GM12878 (cell line): ENCODE results near the gene HAUS7. TPM values are rescaled to one million over a fixed set of nuclear protein-coding genes. Genes with fewer than 3 reads are reported as not detected.

Source experiments
- ATAC-seq: fragments of 200-7000 bp; cut with Tn5 transposase; 3 replicates; pipeline ENCODE4 v1.9.1; 2020; ENCODE audit warnings: mild to moderate bottlenecking, moderate library complexity
- BruUV-seq: library from RNA; stranded (reverse); fragments of 400-500 nt; replicated peaks from 2 replicates; lab custom pipeline; 2021; lab: Mats Ljungman, UMichigan
- CTCF ChIA-PET: fragments of 300-600 bp; sonication (Branson Sonifier 250); formaldehyde crosslinking; extraction: SDS; loops from one replicate; lab custom pipeline; 2021; ENCODE audit warnings: inconsistent platforms; lab: Yijun Ruan, JAX
- POLR2A ChIA-PET: fragments of 350-600 bp; formaldehyde crosslinking; extraction: SDS; loops from one replicate; lab custom pipeline; 2021; ENCODE audit warnings: inconsistent platforms; lab: Charles Lee
- RAD21 ChIA-PET: fragments of 300-600 bp; sonication (Branson Sonifier 250); formaldehyde crosslinking; loops from one replicate; lab custom pipeline; 2023; ENCODE audit warnings: antibody characterized with exemption; ENCODE audit not compliant: unreplicated experiment; lab: Charles Lee
- SMC1A ChIA-PET: fragments of 300-600 bp; sonication (Branson Sonifier 250); formaldehyde crosslinking; loops from one replicate; lab custom pipeline; 2023; ENCODE audit not compliant: unreplicated experiment, uncharacterized antibody; lab: Charles Lee
- DNase-seq: peaks from one replicate; pipeline ENCODE4 v3.0.0-alpha.2; 2011; ENCODE audit warnings: low read depth, low spot score
- FAIRE-seq: peaks from 3 replicates; lab custom pipeline; 2011; peaks lifted over from hg19 to GRCh38; lab: Jason Lieb, UNC
- H2AFZ ChIP-seq: 2 replicates; pipeline ENCODE4 v1.6.0; 2011; ENCODE audit warnings: low read depth, low read length, control low read depth; ENCODE audit not compliant: control insufficient read depth
- H3K27ac ChIP-seq: 2 replicates; pipeline ENCODE4 v1.5.1; 2011; ENCODE audit warnings: control low read depth; ENCODE audit not compliant: control insufficient read depth, insufficient read depth
- H3K27me3 ChIP-seq, 2 experiments: replicated peaks in 1 of 2; 2 replicates each; pipeline versions ENCODE4 v1.6.0 to v1.6.1; 2011; ENCODE audit warnings: low read length in 1 of 2; ENCODE audit not compliant: control insufficient read depth in 2 of 2, insufficient read depth in 2 of 2
- H3K36me3 ChIP-seq, 2 experiments: 2 replicates each; pipeline ENCODE4 v1.5.1; 2011; ENCODE audit warnings: low read length in 1 of 2; ENCODE audit not compliant: control insufficient read depth in 2 of 2, insufficient read depth in 2 of 2
- H3K4me1 ChIP-seq: 2 replicates; pipeline ENCODE4 v1.6.1; 2011; ENCODE audit warnings: mild to moderate bottlenecking, low read length, moderate library complexity, mixed read lengths; ENCODE audit not compliant: control insufficient read depth, insufficient read depth
- H3K4me2 ChIP-seq: 2 replicates; pipeline ENCODE4 v1.6.0; 2011; ENCODE audit warnings: control low read depth; ENCODE audit not compliant: control insufficient read depth, insufficient read depth
- H3K4me3 ChIP-seq: fragments of 200-600 bp; sonication (generic); 2 replicates; pipeline ENCODE4 v1.5.1; 2016
- H3K79me2 ChIP-seq: 2 replicates; pipeline ENCODE4 v1.6.0; 2011; ENCODE audit warnings: low read length; ENCODE audit not compliant: control insufficient read depth, insufficient read depth
- H3K9ac ChIP-seq: 2 replicates; pipeline ENCODE4 v1.8.0; 2011; ENCODE audit warnings: low read length, control low read depth, mixed read lengths; ENCODE audit not compliant: control insufficient read depth, insufficient read depth
- H3K9me3 ChIP-seq: replicated peaks from 3 replicates; pipeline ENCODE4 v1.5.1; 2011; ENCODE audit warnings: mild to moderate bottlenecking, low read length; ENCODE audit not compliant: control insufficient read depth, insufficient read depth
- H4K20me1 ChIP-seq: 2 replicates; pipeline ENCODE4 v1.6.0; 2011; ENCODE audit not compliant: control insufficient read depth, insufficient read depth
- ATF7 ChIP-seq: fragments of 450-650 bp; IDR thresholded peaks from 2 replicates; pipeline ENCODE4 v1.6.1; 2016; ENCODE audit warnings: low read depth, mild to moderate bottlenecking
- BHLHE40 ChIP-seq, 2 experiments: fragments of 450-650 bp in 1 of 2; IDR thresholded peaks; 2 replicates each; pipeline ENCODE4 v1.6.1; 2011 to 2017; ENCODE audit warnings: low read depth in 2 of 2, borderline replicate concordance in 1 of 2, improper control_type of control experiment in 1 of 2, low read length in 1 of 2, mild to moderate bottlenecking in 1 of 2
- BRCA1 ChIP-seq: IDR thresholded peaks from 2 replicates; pipeline ENCODE4 v1.6.1; 2011; ENCODE audit warnings: low read depth, low read length, improper control_type of control experiment
- CHD1 ChIP-seq: IDR thresholded peaks from 2 replicates; pipeline ENCODE4 v1.6.1; 2012; ENCODE audit warnings: low read depth, low read length, improper control_type of control experiment
- EP300 ChIP-seq, 2 experiments: fragments of 150-350 bp in 1 of 2; IDR thresholded peaks; 2 replicates each; pipeline ENCODE4 v1.6.1; 2011 to 2012; ENCODE audit warnings: low read depth in 2 of 2, low read length in 2 of 2, borderline replicate concordance in 1 of 2, improper control_type of control experiment in 1 of 2, inconsistent platforms in 1 of 2; ENCODE audit not compliant: control insufficient read depth in 1 of 2
- GABPA ChIP-seq: IDR thresholded peaks from 2 replicates; pipeline ENCODE4 v1.6.1; 2014; ENCODE audit warnings: antibody characterized with exemption, low read depth, mild to moderate bottlenecking, inconsistent platforms
- JUNB ChIP-seq: IDR thresholded peaks from 2 replicates; pipeline ENCODE4 v1.6.1; 2016; ENCODE audit warnings: antibody characterized with exemption, mild to moderate bottlenecking
- MEF2B ChIP-seq: fragments of 450-650 bp; IDR thresholded peaks from 2 replicates; pipeline ENCODE4 v1.6.1; 2018; ENCODE audit warnings: mild to moderate bottlenecking, moderate library complexity; ENCODE audit not compliant: partially characterized antibody, poor library complexity, severe bottlenecking
- MTA2 ChIP-seq: fragments of 450-650 bp; IDR thresholded peaks from 2 replicates; pipeline ENCODE4 v1.6.1; 2016; ENCODE audit warnings: low read depth, mild to moderate bottlenecking, moderate library complexity
- NR2F1 ChIP-seq: fragments of 450-650 bp; conservative IDR thresholded peaks from 2 replicates; pipeline ENCODE4 v1.6.1; 2017; ENCODE audit warnings: mild to moderate bottlenecking
- PAX8 ChIP-seq: fragments of 450-650 bp; IDR thresholded peaks from 2 replicates; pipeline ENCODE4 v1.6.1; 2017; ENCODE audit warnings: mild to moderate bottlenecking, moderate library complexity
- RELA ChIP-seq: fragments of 450-650 bp; IDR thresholded peaks from 2 replicates; pipeline ENCODE4 v1.8.0; 2014; ENCODE audit warnings: borderline replicate concordance; ENCODE audit not compliant: partially characterized antibody
- RFX5 ChIP-seq: IDR thresholded peaks from 2 replicates; pipeline ENCODE4 v1.6.1; 2011; ENCODE audit warnings: low read depth, low read length, improper control_type of control experiment
- WGBS: methylation state at CpG from one replicate; pipeline ENCODE4 v1.1.6; 2016; ENCODE audit warnings: low lambda C conversion rate; ENCODE audit not compliant: insufficient replicate concordance, insufficient coverage; ENCODE audit errors: missing lambda C conversion rate; 5-methylcytosine and 5-hydroxymethylcytosine counted together
- in situ Hi-C: fragments of 300-500 bp; cut with MboI; formaldehyde crosslinking; loops from 9 replicates; pipeline ENCODE4 v1.14.3; 2018; ENCODE audit warnings: mixed read lengths
- intact Hi-C: fragments of 100-400 bp; cut with micrococcal nuclease; formaldehyde crosslinking; loops from one replicate; pipeline ENCODE4 v1.14.2; 2022; ENCODE audit not compliant: unreplicated experiment
- polyA plus RNA-seq, 11 experiments: library from polyadenylated mRNA; depleted of rRNA in 4 of 11; unstranded in 6 of 11; stranded (reverse) in 5 of 11; fragments of >200 nt; fragmentation: Nextera tagmentation in 4 of 11; fragmentation: Illumina TruSeq in 1 of 11; extraction: Ambion mirVana in 4 of 11; extraction: Trizol in 1 of 11; gene quantifications; 1 replicate in 1 of 11; 2 replicates in 10 of 11; pipeline versions ENCODE4 v1.2.1 to v1.2.3, GENCODE V29; 2011 to 2016; ENCODE audit warnings: inconsistent platforms in 2 of 11, missing spikeins in 2 of 11, low read depth in 1 of 11
- total RNA-seq, 4 experiments: library from RNA; depleted of rRNA in 3 of 4; stranded (reverse); fragments of >200 nt in 3 of 4; fragmentation: Illumina TruSeq in 1 of 4; extraction: Trizol in 1 of 4; gene quantifications; 2 replicates each; pipeline versions ENCODE4 v1.2.1 to v1.2.3, GENCODE V29; 2013 to 2021
- TF ChIP-seq, protein P1 (sequence below): fragments of 450-650 bp; IDR thresholded peaks from 2 replicates; pipeline ENCODE4 v1.6.1; 2018; ENCODE audit warnings: mild to moderate bottlenecking, low read depth, moderate library complexity; ENCODE audit not compliant: partially characterized antibody

HAUS7 gene
- total and polyA plus RNA-seq, 10 of the 15 experiments (the other 5 are each of a cell fraction or from before 2014, with no cell fraction given): 6.7 to 63.3 (median 24.1) TPM

- intact Hi-C loops (no loop called here), in situ Hi-C loops (no loop called here)
- Histone ChIP-seq H2AFZ (no peak overlapping the region), H3K27me3 (no peaks in the 10 kb centered on the region; a peak in 1 of 4 replicates), H3K79me2 (peaks cover 6% of the 10 kb centered on the region), H3K4me1 (no peaks in the 10 kb centered on the region), H4K20me1 (no peaks in the 10 kb centered on the region), H3K27ac (no peak overlapping the region), H3K9me3 (no peaks in the 10 kb centered on the region), H3K36me3 (no peaks in the 10 kb centered on the region; a peak in 2 of 4 replicates), H3K4me2 (no peak overlapping the region), H3K9ac (no peak overlapping the region), H3K4me3 (no peak overlapping the region)
- ChIA-PET RAD21 (no interaction called here), CTCF (interaction anchor here (0.9 to 2.0 kb wide), 3 partner anchors 12 to 195 kb away, joined by 3 to 5 read pairs (median 3); no protein-coding TSS in a partner anchor), POLR2A (no interaction called here), SMC1A (interaction anchor here (0.6 kb wide), 1 partner anchor 380 kb away, joined by 3 read pairs; no protein-coding TSS in a partner anchor)
- 42% methylated on average over 10 of the region's 10 CpGs for WGBS
- BruUV-seq: no TSS peak
- ATAC-seq (no peak), FAIRE-seq (no peak), DNase-seq (no peak)
- TF ChIP-seq JUNB: no peak
- TF ChIP-seq, protein P1, sequence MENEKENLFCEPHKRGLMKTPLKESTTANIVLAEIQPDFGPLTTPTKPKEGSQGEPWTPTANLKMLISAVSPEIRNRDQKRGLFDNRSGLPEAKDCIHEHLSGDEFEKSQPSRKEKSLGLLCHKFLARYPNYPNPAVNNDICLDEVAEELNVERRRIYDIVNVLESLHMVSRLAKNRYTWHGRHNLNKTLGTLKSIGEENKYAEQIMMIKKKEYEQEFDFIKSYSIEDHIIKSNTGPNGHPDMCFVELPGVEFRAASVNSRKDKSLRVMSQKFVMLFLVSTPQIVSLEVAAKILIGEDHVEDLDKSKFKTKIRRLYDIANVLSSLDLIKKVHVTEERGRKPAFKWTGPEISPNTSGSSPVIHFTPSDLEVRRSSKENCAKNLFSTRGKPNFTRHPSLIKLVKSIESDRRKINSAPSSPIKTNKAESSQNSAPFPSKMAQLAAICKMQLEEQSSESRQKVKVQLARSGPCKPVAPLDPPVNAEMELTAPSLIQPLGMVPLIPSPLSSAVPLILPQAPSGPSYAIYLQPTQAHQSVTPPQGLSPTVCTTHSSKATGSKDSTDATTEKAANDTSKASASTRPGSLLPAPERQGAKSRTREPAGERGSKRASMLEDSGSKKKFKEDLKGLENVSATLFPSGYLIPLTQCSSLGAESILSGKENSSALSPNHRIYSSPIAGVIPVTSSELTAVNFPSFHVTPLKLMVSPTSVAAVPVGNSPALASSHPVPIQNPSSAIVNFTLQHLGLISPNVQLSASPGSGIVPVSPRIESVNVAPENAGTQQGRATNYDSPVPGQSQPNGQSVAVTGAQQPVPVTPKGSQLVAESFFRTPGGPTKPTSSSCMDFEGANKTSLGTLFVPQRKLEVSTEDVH: no peak
- TF ChIP-seq NR2F1: no peak
- TF ChIP-seq BRCA1: no peak
- TF ChIP-seq RFX5: no peak
- no peak for TF ChIP-seq RELA
- TF ChIP-seq ATF7: no peak
- no peak for TF ChIP-seq PAX8
- TF ChIP-seq CHD1: no peak
- no peak for TF ChIP-seq MTA2
- no peak for TF ChIP-seq GABPA
- no peak for TF ChIP-seq BHLHE40 (IDR thresholded peaks at IDR 0.05; ENCODE audit: borderline replicate concordance in 1 of 2, low read depth in 2 of 2, low read length in 1 of 2)
- no peak for TF ChIP-seq MEF2B
- TF ChIP-seq EP300 (IDR thresholded peaks at IDR 0.05; ENCODE audit: borderline replicate concordance in 1 of 2, control insufficient read depth in 1 of 2, low read depth in 2 of 2, low read length in 2 of 2): no peak
These were observed 2.8 kb upstream of the HAUS7 start for GRCh38 chrX:153473126-153473525.
